ENCODE data around the gene FUCA1.

FUCA1 gene

GRCh38 chr1:23867895-23868556, at the start of gene FUCA1:
TSS of gene FUCA1 (minus strand) at chr1:23868290. CDS start at chr1:23868286, 4 bp downstream.
- peak; percentile 82 to 95 for DNase-seq (ENCODE audit: low spot score in 2 of 2)
- peaks cover 21% of the 10 kb centered on the region for H3K36me3 Mint-ChIP-seq
- no peaks in the 10 kb centered on the region for H3K9me3 Mint-ChIP-seq
- peak; percentile 97 for ATAC-seq
- peak within 1 kb of the TSS; percentile 69 for H3K27ac Mint-ChIP-seq
- peak within 1 kb of the TSS; percentile 74 for H3K4me3 Mint-ChIP-seq
- H3K4me1 Mint-ChIP-seq = peaks cover 24% of the 10 kb centered on the region

GRCh38 chr1:23916209-23917131, 48.4 kb upstream of the FUCA1 start:
- peaks cover 34% of the 10 kb centered on the region for H3K4me1 Mint-ChIP-seq
- H3K4me3 Mint-ChIP-seq = no peak overlapping the region
- H3K27ac Mint-ChIP-seq = peak overlapping the region; percentile 13

GRCh38 chr1:23915466-23915865, 47.4 kb upstream of the FUCA1 start:
- Mint-ChIP-seq H3K27ac (no peak overlapping the region), H3K4me3 (no peak overlapping the region), H3K9me3 (no peaks in the 10 kb centered on the region), H3K36me3 (no peaks in the 10 kb centered on the region), H3K4me1 (peaks cover 44% of the 10 kb centered on the region)
- no peak for ATAC-seq
- no peak for DNase-seq (ENCODE audit: low spot score in 2 of 2)

More at GRCh38 chr1:23916209-23917131, 48.4 kb upstream of the FUCA1 start:
- Mint-ChIP-seq H3K36me3 (no peaks in the 10 kb centered on the region), H3K9me3 (no peaks in the 10 kb centered on the region)
- ATAC-seq (peak; percentile 93), DNase-seq (ENCODE audit: low spot score in 2 of 2) (peak; percentile 36 to 74)

GRCh38 chr1:23914921-23915320, 46.8 kb upstream of the FUCA1 start:
- H3K9me3 Mint-ChIP-seq = no peaks in the 10 kb centered on the region
- H3K4me3 Mint-ChIP-seq = no peak overlapping the region
- ATAC-seq = no peak
- DNase-seq (ENCODE audit: low spot score in 2 of 2) = no peak
- no peaks in the 10 kb centered on the region for H3K36me3 Mint-ChIP-seq
- no peak overlapping the region for H3K27ac Mint-ChIP-seq
- peaks cover 49% of the 10 kb centered on the region for H3K4me1 Mint-ChIP-seq

GRCh38 chr1:23913212-23913880, 45.3 kb upstream of the FUCA1 start, which contains the start of gene CNR2:
TSS of gene CNR2 (minus strand) at chr1:23913362. CDS start at chr1:23875617, 37,745 bp downstream.
- Mint-ChIP-seq H3K4me3 (peak within 1 kb of the TSS; percentile 54), H3K9me3 (no peaks in the 10 kb centered on the region), H3K4me1 (peaks cover 64% of the 10 kb centered on the region), H3K27ac (peak within 1 kb of the TSS; percentile 63), H3K36me3 (no peaks in the 10 kb centered on the region)
- ATAC-seq (peak; percentile 46), DNase-seq (ENCODE audit: low spot score in 2 of 2) (no peak)

GRCh38 chr1:23911921-23912320, 43.8 kb upstream of the FUCA1 start:
- peaks cover 62% of the 10 kb centered on the region for H3K4me1 Mint-ChIP-seq
- H3K9me3 Mint-ChIP-seq = no peaks in the 10 kb centered on the region
- DNase-seq (ENCODE audit: low spot score in 2 of 2) (no peak), ATAC-seq (no peak)
- H3K36me3 Mint-ChIP-seq = no peaks in the 10 kb centered on the region
- H3K27ac Mint-ChIP-seq = peak overlapping the region; percentile 63
- peak overlapping the region; percentile 54 for H3K4me3 Mint-ChIP-seq

GRCh38 chr1:23910553-23911246, 42.6 kb upstream of the FUCA1 start:
- Mint-ChIP-seq H3K9me3 (no peaks in the 10 kb centered on the region), H3K4me1 (peaks cover 63% of the 10 kb centered on the region), H3K27ac (peak overlapping the region; percentile 63), H3K36me3 (no peaks in the 10 kb centered on the region), H3K4me3 (peak overlapping the region; percentile 54)
- ATAC-seq = peak; percentile 42
- no peak for DNase-seq (ENCODE audit: low spot score in 2 of 2)

- peaks cover 3% of the 10 kb centered on the region for H3K36me3 Mint-ChIP-seq
- H3K4me3 Mint-ChIP-seq = peak overlapping the region; percentile 54
- no peak for ATAC-seq
- peaks cover 68% of the 10 kb centered on the region for H3K4me1 Mint-ChIP-seq
- DNase-seq (ENCODE audit: low spot score in 2 of 2) = no peak
- H3K9me3 Mint-ChIP-seq = no peaks in the 10 kb centered on the region
- peak overlapping the region; percentile 23 for H3K27ac Mint-ChIP-seq
Measured at GRCh38 chr1:23910144-23910543, 42.1 kb upstream of the FUCA1 start.

- DNase-seq (ENCODE audit: low spot score in 2 of 2) (no peak), ATAC-seq (no peak)
- Mint-ChIP-seq H3K36me3 (peaks cover 11% of the 10 kb centered on the region), H3K4me1 (peaks cover 76% of the 10 kb centered on the region), H3K9me3 (no peaks in the 10 kb centered on the region), H3K27ac (peak overlapping the region; percentile 56), H3K4me3 (peak overlapping the region; percentile 54)
Measured at GRCh38 chr1:23909412-23909811, 41.3 kb upstream of the FUCA1 start.

GRCh38 chr1:23908453-23909341, 40.6 kb upstream of the FUCA1 start:
- peak overlapping the region; percentile 56 for H3K27ac Mint-ChIP-seq

GRCh38 chr1:23906731-23907130, 38.6 kb upstream of the FUCA1 start:
- no peak for DNase-seq (ENCODE audit: low spot score in 2 of 2)
- Mint-ChIP-seq H3K27ac (no peak overlapping the region), H3K36me3 (peaks cover 16% of the 10 kb centered on the region), H3K9me3 (no peaks in the 10 kb centered on the region), H3K4me1 (peaks cover 55% of the 10 kb centered on the region), H3K4me3 (no peak overlapping the region)
- no peak for ATAC-seq

More at GRCh38 chr1:23908453-23909341, 40.6 kb upstream of the FUCA1 start:
- peaks cover 74% of the 10 kb centered on the region for H3K4me1 Mint-ChIP-seq
- peaks cover 16% of the 10 kb centered on the region for H3K36me3 Mint-ChIP-seq
- ATAC-seq (no peak), DNase-seq (ENCODE audit: low spot score in 2 of 2) (no peak)
- peak overlapping the region; percentile 54 for H3K4me3 Mint-ChIP-seq
- no peaks in the 10 kb centered on the region for H3K9me3 Mint-ChIP-seq

GRCh38 chr1:23905461-23906025, 37.5 kb upstream of the FUCA1 start:
- Mint-ChIP-seq H3K36me3 (peaks cover 16% of the 10 kb centered on the region), H3K27ac (no peak overlapping the region), H3K4me1 (peaks cover 44% of the 10 kb centered on the region), H3K9me3 (no peaks in the 10 kb centered on the region), H3K4me3 (peak overlapping the region; percentile 11)
- DNase-seq (ENCODE audit: low spot score in 2 of 2) (no peak), ATAC-seq (no peak)

GRCh38 chr1:23904748-23905357, 36.8 kb upstream of the FUCA1 start:
- Mint-ChIP-seq H3K4me1 (peaks cover 45% of the 10 kb centered on the region), H3K9me3 (no peaks in the 10 kb centered on the region), H3K27ac (peak overlapping the region; percentile 69), H3K36me3 (peaks cover 22% of the 10 kb centered on the region), H3K4me3 (peak overlapping the region; percentile 11)
- DNase-seq (ENCODE audit: low spot score in 2 of 2) = peak; percentile 42 to 92
- ATAC-seq = peak; percentile 93

Data from stimulated activated effector memory CD8-positive, alpha-beta T cell treated with anti-CD3 and anti-CD28 coated beads, Interleukin-12 subunit alpha, Interleukin-12 subunit beta, amount 100 ng/mL, for 72 hours (primary cell).